MM.1S (cell line): ENCODE results near the gene C1QTNF7.

ENCODE experiments used
- DNase-seq: peaks from one replicate; pipeline ENCODE4 v3.0.0-alpha.2; 2015
- H2AFZ ChIP-seq: fragments of 300-600 bp; sonication (generic); 2 replicates; pipeline ENCODE4 v1.6.0; 2016; ENCODE audit warnings: antibody characterized with exemption, low read length
- H3F3A ChIP-seq: fragments of 300-600 bp; sonication (generic); 2 replicates; pipeline ENCODE4 v1.6.1; 2016; ENCODE audit warnings: mild to moderate bottlenecking, antibody characterized with exemption, low read length, moderate library complexity, mixed read lengths; ENCODE audit not compliant: insufficient read depth
- H3K27ac ChIP-seq: fragments of 300-600 bp; sonication (generic); 2 replicates; pipeline ENCODE4 v1.5.1; 2016; ENCODE audit warnings: mild to moderate bottlenecking, low read length
- H3K27me3 ChIP-seq: fragments of 300-600 bp; sonication (generic); replicated peaks from 2 replicates; pipeline ENCODE4 v1.6.0; 2016; ENCODE audit warnings: low read length; ENCODE audit not compliant: insufficient read depth
- H3K36me3 ChIP-seq: fragments of 300-600 bp; sonication (generic); replicated peaks from 2 replicates; pipeline ENCODE4 v1.6.1; 2016; ENCODE audit warnings: mild to moderate bottlenecking, low read length, mixed read lengths; ENCODE audit not compliant: insufficient read depth
- H3K4me1 ChIP-seq: fragments of 300-600 bp; sonication (generic); 2 replicates; pipeline ENCODE4 v1.6.1; 2016; ENCODE audit warnings: low read length, mixed read lengths
- H3K4me2 ChIP-seq: fragments of 300-600 bp; sonication (generic); 2 replicates; pipeline ENCODE4 v1.6.0; 2016; ENCODE audit warnings: low read depth, low read length
- H3K4me3 ChIP-seq: fragments of 300-600 bp; sonication (generic); 2 replicates; pipeline ENCODE4 v1.5.1; 2016; ENCODE audit warnings: low read length, mixed read lengths
- H3K79me2 ChIP-seq: fragments of 300-600 bp; sonication (generic); 2 replicates; pipeline ENCODE4 v1.6.1; 2016; ENCODE audit warnings: mixed run types, low read length, mixed read lengths
- H3K9ac ChIP-seq: fragments of 300-600 bp; sonication (generic); 2 replicates; pipeline ENCODE4 v1.6.1; 2016; ENCODE audit warnings: low read length, mixed read lengths
- H3K9me2 ChIP-seq: fragments of 300-600 bp; sonication (generic); replicated peaks from 2 replicates; pipeline ENCODE4 v1.6.1; 2016; ENCODE audit warnings: mild to moderate bottlenecking, low read length, mixed read lengths; ENCODE audit not compliant: insufficient read depth
- H3K9me3 ChIP-seq: fragments of 300-600 bp; sonication (generic); replicated peaks from 2 replicates; pipeline ENCODE4 v1.6.1; 2016; ENCODE audit warnings: mild to moderate bottlenecking, low read length, mixed read lengths; ENCODE audit not compliant: insufficient read depth
- H4K20me1 ChIP-seq: fragments of 300-600 bp; sonication (generic); 2 replicates; pipeline ENCODE4 v1.6.1; 2016; ENCODE audit warnings: mild to moderate bottlenecking, low read length, moderate library complexity, mixed read lengths; ENCODE audit not compliant: insufficient read depth
- CTCF ChIP-seq: fragments of 300-600 bp; sonication (generic); IDR thresholded peaks from 2 replicates; pipeline ENCODE4 v1.5.1; 2016; ENCODE audit warnings: antibody characterized with exemption, low read length, mixed read lengths
- EZH2 ChIP-seq: fragments of 300-600 bp; sonication (generic); optimal IDR thresholded peaks from 2 replicates; pipeline ENCODE3; 2017; ENCODE audit warnings: low read depth, mild to moderate bottlenecking, antibody characterized with exemption, low read length, mixed read lengths
- EZH2phosphoT487 ChIP-seq: fragments of 300-600 bp; sonication (generic); IDR thresholded peaks from 2 replicates; pipeline ENCODE4 v1.6.1; 2018; ENCODE audit warnings: antibody characterized with exemption, low read length

Gene C1QTNF7

DNA sequence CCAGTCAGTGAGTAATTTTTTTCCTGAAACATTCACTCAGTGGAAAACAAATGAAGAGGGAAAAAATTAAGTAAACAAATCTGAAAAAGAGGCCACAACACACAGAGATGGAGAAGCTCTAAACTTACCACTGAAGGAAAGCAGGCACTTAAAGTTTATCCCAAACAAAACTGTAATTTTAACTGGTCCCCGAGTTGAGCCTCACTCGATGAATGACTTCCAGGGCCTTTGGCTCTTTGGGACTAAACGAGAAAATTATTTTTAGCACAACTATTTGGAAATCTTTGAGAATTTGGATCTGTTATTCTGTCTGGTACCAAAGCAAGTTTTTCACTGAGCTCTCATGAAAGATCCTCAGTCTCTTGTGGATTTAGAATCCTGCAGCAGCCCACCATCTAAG lies at the start of gene C1QTNF7:
Gene C1QTNF7 (plus strand): TSS at position 333 of the 400 bp plus-strand sequence. CDS start 7,711 bp downstream, outside the sequence.
- Histone ChIP-seq H2AFZ (no peak within 1 kb of the TSS), H3K27me3 (no peaks in the 10 kb centered on the region)

DNA sequence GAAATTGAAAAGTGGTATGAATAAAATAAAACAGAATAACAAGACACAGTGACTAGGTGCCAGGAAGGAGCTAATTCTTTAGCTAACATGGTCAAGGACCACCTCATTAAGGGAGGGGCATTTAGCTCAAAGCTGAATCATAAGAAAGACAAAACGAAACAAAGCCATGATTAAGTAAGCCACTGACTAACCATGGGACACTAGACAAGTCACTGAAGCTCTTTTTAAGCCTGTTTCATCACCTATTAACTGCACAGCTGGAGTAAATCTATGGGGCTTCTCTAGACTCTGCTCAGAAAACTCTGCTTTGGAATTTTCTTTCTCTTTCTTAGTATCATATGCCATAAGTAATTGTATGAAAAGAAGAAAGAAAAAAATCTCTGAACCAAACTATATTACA lies 49.8 kb upstream of the C1QTNF7 start:
- no peak overlapping the region for H3K4me2 ChIP-seq
- no peak for TF ChIP-seq EZH2phosphoT487
- TF ChIP-seq CTCF: no peak
- TF ChIP-seq EZH2: no peak
- no peaks in the 10 kb centered on the region; the same call in 1 of the 2 replicates for H3K9me2 ChIP-seq
- no peak overlapping the region for H2AFZ ChIP-seq
- no peaks in the 10 kb centered on the region for H3F3A ChIP-seq
- no peaks in the 10 kb centered on the region for H3K36me3 ChIP-seq
- no peaks in the 10 kb centered on the region for H3K9me3 ChIP-seq
- H3K27ac ChIP-seq: no peak overlapping the region
- no peak for DNase-seq
- no peaks in the 10 kb centered on the region for H3K79me2 ChIP-seq
- H3K4me3 ChIP-seq: no peak overlapping the region
- no peak overlapping the region for H3K9ac ChIP-seq
- no peaks in the 10 kb centered on the region for H3K27me3 ChIP-seq
- no peaks in the 10 kb centered on the region for H4K20me1 ChIP-seq
- H3K4me1 ChIP-seq: no peaks in the 10 kb centered on the region

More for the DNA sequence above, at the start of gene C1QTNF7:
- Histone ChIP-seq H3K9ac (no peak within 1 kb of the TSS), H3K4me1 (no peaks in the 10 kb centered on the region), H3K9me2 (no peaks in the 10 kb centered on the region), H3K4me2 (no peak within 1 kb of the TSS), H3K9me3 (no peaks in the 10 kb centered on the region), H3K36me3 (no peaks in the 10 kb centered on the region), H3K4me3 (no peak within 1 kb of the TSS), H3K27ac (no peak within 1 kb of the TSS), H3F3A (no peaks in the 10 kb centered on the region), H4K20me1 (no peaks in the 10 kb centered on the region), H3K79me2 (no peaks in the 10 kb centered on the region)
- TF ChIP-seq EZH2phosphoT487 (no peak), EZH2 (no peak), CTCF (no peak)
- DNase-seq: no peak

DNA sequence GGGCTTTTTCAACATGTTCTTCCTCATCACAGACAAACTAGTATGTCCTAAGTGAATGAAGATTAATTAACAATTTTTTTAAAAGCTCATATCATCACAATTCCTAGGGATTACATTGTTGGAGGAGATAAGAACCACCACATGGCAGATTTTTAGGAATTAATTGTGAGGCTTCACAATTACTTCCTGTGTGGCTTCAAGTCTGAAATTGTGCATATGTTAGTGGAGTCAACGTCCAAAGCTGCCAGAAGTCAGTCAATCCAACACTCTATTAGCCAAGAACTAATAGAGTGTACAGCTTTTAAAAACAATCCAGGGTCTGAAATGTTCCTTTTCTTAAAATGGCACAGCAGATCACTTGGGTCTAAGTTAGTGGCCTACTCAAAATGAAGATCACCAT lies 49.3 kb upstream of the C1QTNF7 start:
- no peak for TF ChIP-seq EZH2
- no peak for TF ChIP-seq CTCF
- TF ChIP-seq EZH2phosphoT487: no peak
- H2AFZ ChIP-seq: no peak overlapping the region
- DNase-seq: no peak
- H3K9me2 ChIP-seq: no peaks in the 10 kb centered on the region; the same call in 1 of the 2 replicates
- no peak overlapping the region for H3K4me2 ChIP-seq
- H3K36me3 ChIP-seq: no peaks in the 10 kb centered on the region
- H3K9me3 ChIP-seq: no peaks in the 10 kb centered on the region
- H3K4me1 ChIP-seq: no peaks in the 10 kb centered on the region
- H3K9ac ChIP-seq: no peak overlapping the region
- H3K27ac ChIP-seq: no peak overlapping the region
- H3K4me3 ChIP-seq: no peak overlapping the region
- H3K79me2 ChIP-seq: no peaks in the 10 kb centered on the region
- H3F3A ChIP-seq: no peaks in the 10 kb centered on the region
- no peaks in the 10 kb centered on the region for H4K20me1 ChIP-seq
- no peaks in the 10 kb centered on the region for H3K27me3 ChIP-seq
